ENCODE measurements around the gene CSTF3. TPM values are rescaled to one million over a fixed set of nuclear protein-coding genes. Genes with fewer than 3 reads are reported as not detected.

Gene CSTF3
- total and polyA plus RNA-seq, 2 of the 4 experiments (the other 2 are of a cell fraction): 14.5 to 23.4 TPM

DNA sequence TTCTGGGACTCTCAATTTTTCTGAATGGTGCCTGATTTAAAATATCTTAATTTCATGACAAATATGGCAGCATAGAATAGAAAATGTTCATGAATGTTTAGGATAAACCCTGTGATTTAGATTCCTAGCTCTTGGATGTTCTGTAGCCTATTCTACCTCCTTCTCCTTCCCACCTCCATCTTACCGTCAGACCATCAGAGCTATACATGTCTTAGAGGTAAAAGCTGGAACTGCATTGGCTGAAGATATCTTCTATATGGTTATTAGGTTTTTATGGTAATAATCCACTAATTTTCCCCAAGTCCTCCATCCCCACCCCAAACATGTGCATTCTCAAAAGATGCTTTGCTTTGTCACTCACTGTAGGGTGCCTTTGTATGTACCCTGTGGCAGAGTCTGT lies 46.9 kb upstream of the CSTF3 start (continued):
- TF ChIP-seq, protein P1, sequence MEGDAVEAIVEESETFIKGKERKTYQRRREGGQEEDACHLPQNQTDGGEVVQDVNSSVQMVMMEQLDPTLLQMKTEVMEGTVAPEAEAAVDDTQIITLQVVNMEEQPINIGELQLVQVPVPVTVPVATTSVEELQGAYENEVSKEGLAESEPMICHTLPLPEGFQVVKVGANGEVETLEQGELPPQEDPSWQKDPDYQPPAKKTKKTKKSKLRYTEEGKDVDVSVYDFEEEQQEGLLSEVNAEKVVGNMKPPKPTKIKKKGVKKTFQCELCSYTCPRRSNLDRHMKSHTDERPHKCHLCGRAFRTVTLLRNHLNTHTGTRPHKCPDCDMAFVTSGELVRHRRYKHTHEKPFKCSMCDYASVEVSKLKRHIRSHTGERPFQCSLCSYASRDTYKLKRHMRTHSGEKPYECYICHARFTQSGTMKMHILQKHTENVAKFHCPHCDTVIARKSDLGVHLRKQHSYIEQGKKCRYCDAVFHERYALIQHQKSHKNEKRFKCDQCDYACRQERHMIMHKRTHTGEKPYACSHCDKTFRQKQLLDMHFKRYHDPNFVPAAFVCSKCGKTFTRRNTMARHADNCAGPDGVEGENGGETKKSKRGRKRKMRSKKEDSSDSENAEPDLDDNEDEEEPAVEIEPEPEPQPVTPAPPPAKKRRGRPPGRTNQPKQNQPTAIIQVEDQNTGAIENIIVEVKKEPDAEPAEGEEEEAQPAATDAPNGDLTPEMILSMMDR (conservative IDR thresholded peaks at IDR 0.05; ENCODE audit: low read depth, low read length): no peak
- no peak for TF ChIP-seq MAZ (IDR thresholded peaks at IDR 0.05; ENCODE audit: borderline replicate concordance, low read depth, low read length)
- TF ChIP-seq MAFK (IDR thresholded peaks at IDR 0.05; ENCODE audit: low read depth, low read length): no peak
- TF ChIP-seq POLR2A (IDR thresholded peaks at IDR 0.05; ENCODE audit: low read depth, low read length): no peak
- TF ChIP-seq, protein P2, sequence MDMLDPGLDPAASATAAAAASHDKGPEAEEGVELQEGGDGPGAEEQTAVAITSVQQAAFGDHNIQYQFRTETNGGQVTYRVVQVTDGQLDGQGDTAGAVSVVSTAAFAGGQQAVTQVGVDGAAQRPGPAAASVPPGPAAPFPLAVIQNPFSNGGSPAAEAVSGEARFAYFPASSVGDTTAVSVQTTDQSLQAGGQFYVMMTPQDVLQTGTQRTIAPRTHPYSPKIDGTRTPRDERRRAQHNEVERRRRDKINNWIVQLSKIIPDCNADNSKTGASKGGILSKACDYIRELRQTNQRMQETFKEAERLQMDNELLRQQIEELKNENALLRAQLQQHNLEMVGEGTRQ (IDR thresholded peaks at IDR 0.05; ENCODE audit: low read depth, low read length): no peak
